ENCODE data around the gene ABI1. TPM values are rescaled to one million over a fixed set of nuclear protein-coding genes. Genes with fewer than 3 reads are reported as not detected.
A peak's percentile ranks its signal among the peaks of the same experiment; 100 is the strongest.

ABI1 gene
- total RNA-seq, 4 donors from 2014 or later = 29.9 to 54.5 (median 47.8) TPM

DNA sequence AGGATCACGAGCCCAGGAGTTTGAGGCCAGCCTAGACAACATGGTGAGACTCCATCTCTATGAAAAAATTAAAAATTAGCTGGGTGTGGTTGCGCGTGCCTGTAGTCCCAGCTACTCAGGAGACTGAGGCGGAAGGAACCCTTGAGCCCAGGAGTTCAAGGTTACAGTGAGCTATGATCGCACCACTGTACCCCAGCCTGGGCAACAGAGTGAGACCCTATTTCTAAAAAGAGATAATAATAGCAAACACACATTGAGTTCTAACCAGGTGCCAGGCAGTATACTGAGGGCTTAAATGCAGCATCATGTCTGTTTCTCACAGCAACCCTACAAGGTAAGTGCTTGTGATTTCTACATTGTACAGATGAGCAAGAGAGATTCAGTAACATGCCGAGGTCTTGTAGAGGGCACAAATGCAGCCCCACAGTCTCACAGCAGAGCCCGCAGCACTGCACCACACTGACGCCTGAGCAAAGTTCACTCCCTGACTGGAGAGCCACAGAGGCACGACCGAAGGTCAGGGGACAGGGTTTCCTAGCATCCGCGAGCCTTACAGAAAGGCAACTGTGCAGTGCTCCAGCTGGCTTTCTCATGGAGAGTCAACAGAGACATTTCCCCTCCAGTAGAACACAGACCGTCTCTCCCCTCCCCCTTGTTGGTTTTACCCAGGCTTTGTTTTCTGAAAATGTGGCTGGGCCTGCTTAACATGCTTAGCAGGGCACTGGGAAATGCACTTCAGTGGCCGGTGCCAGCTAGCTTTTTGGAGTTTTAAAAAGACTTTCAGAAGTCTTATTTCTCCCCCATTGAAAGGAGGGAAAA lies 126.8 kb downstream of the ABI1 start:
- in situ Hi-C loops (cut with MboI; ENCODE audit: low pct_ligation_motif_present in 1 of 4, low pct_unique_long_range_greater_than_20kb in 1 of 4, low sequenced_read_pairs in 3 of 4) = loop anchor here in 2 of 4 donors (5.0 to 25.0 kb wide), 2 partner anchors 128 to 148 kb away; partner anchors contain the start of gene ABI1 (in 1 of the 2)
- no peak for TF ChIP-seq POLR2AphosphoS5 (IDR thresholded peaks at IDR 0.05)
- TF ChIP-seq POLR2A (IDR thresholded peaks at IDR 0.05) = no peak
- TF ChIP-seq, protein P1, sequence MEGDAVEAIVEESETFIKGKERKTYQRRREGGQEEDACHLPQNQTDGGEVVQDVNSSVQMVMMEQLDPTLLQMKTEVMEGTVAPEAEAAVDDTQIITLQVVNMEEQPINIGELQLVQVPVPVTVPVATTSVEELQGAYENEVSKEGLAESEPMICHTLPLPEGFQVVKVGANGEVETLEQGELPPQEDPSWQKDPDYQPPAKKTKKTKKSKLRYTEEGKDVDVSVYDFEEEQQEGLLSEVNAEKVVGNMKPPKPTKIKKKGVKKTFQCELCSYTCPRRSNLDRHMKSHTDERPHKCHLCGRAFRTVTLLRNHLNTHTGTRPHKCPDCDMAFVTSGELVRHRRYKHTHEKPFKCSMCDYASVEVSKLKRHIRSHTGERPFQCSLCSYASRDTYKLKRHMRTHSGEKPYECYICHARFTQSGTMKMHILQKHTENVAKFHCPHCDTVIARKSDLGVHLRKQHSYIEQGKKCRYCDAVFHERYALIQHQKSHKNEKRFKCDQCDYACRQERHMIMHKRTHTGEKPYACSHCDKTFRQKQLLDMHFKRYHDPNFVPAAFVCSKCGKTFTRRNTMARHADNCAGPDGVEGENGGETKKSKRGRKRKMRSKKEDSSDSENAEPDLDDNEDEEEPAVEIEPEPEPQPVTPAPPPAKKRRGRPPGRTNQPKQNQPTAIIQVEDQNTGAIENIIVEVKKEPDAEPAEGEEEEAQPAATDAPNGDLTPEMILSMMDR (IDR thresholded peaks at IDR 0.05) = no peak
- TF ChIP-seq EP300 (IDR thresholded peaks at IDR 0.05; ENCODE audit: low read depth) = no peak
- 69 to 82% methylated on average over 6 to 14 of the region's 14 CpGs for WGBS, 2 donors (ENCODE audit: low coverage in 1 of 2)
- Histone ChIP-seq H3K4me1 (peaks cover 0 to 8% (median 2%) of the 10 kb centered on the region in 4 donors), H3K27ac (no peak overlapping the region), H3K4me3 (no peak overlapping the region), H3K36me3 (peaks cover 0 to 6% (median 0%) of the 10 kb centered on the region in 4 donors), H3K9me3 (no peaks in the 10 kb centered on the region), H3K27me3 (no peaks in the 10 kb centered on the region)
- intact Hi-C loops (cut with DNase I; ENCODE audit: low total_unique reads) = no loop called here
- DNase-seq = peak; percentile 44

- intact Hi-C loops (cut with DNase I; ENCODE audit: low total_unique reads) (no loop called here), in situ Hi-C loops (cut with MboI; ENCODE audit: low pct_ligation_motif_present in 1 of 4, low pct_unique_long_range_greater_than_20kb in 1 of 4, low sequenced_read_pairs in 3 of 4) (loop anchor here in 2 of 4 donors (5.0 to 25.0 kb wide), 2 partner anchors 132 to 152 kb away; partner anchors contain the start of gene ABI1 (in 1 of the 2))
- peaks cover 0 to 17% (median 2%) of the 10 kb centered on the region in 4 donors for H3K36me3 ChIP-seq
- H3K27ac ChIP-seq = no peak overlapping the region
- H3K9me3 ChIP-seq = no peaks in the 10 kb centered on the region
- DNase-seq = no peak
- H3K4me3 ChIP-seq = no peak overlapping the region
- TF ChIP-seq POLR2A (IDR thresholded peaks at IDR 0.05) = no peak
- no peak for TF ChIP-seq EP300 (IDR thresholded peaks at IDR 0.05; ENCODE audit: low read depth)
- no peak for TF ChIP-seq POLR2AphosphoS5 (IDR thresholded peaks at IDR 0.05)
- no peaks in the 10 kb centered on the region for H3K27me3 ChIP-seq
- whole genome bisulfite sequencing, 2 donors (ENCODE audit: low coverage in 1 of 2) = 76 to 81% methylated on average over 2 of the region's 2 CpGs
- peaks cover 0 to 8% (median 1%) of the 10 kb centered on the region in 4 donors for H3K4me1 ChIP-seq
These were observed 130.2 kb downstream of the ABI1 start for GRCh38 chr10:26730552-26730951.

DNA sequence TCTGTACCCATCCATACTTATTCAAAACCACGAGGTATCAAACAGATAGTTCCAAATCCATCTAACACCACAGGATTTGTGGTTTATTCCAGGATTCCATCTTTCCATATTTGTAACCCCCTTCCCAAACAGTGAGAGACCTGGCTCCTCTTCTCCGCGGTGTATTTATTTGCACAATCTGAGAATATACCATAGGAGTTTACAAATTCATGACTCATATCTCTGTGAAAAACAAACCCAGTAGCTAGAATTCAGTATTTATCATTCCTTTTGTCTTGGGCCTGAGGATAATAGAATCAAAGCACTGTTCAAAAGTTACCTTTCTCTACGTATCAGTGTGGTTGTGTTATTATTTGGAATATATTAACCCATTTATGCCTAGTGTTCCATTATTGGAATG lies 131.4 kb downstream of the ABI1 start:
- intact Hi-C loops (cut with DNase I; ENCODE audit: low total_unique reads) = loop anchor here (5.0 kb wide), 1 partner anchor 153 kb away; no protein-coding TSS in a partner anchor
- in situ Hi-C loops (cut with MboI; ENCODE audit: low pct_ligation_motif_present in 1 of 4, low pct_unique_long_range_greater_than_20kb in 1 of 4, low sequenced_read_pairs in 3 of 4) = loop anchor here in 2 of 4 donors (5.0 to 25.0 kb wide), 2 partner anchors 133 to 148 kb away; partner anchors contain the start of gene ABI1 (in 1 of the 2)
- no peaks in the 10 kb centered on the region for H3K27me3 ChIP-seq
- DNase-seq = no peak
- TF ChIP-seq POLR2AphosphoS5 (IDR thresholded peaks at IDR 0.05) (no peak), POLR2A (IDR thresholded peaks at IDR 0.05) (no peak), EP300 (IDR thresholded peaks at IDR 0.05; ENCODE audit: low read depth) (no peak)
- TF ChIP-seq, protein P1 (IDR thresholded peaks at IDR 0.05) = no peak
- no peak overlapping the region for H3K4me3 ChIP-seq
- H3K36me3 ChIP-seq = peaks cover 0 to 22% (median 8%) of the 10 kb centered on the region in 4 donors
- H3K9me3 ChIP-seq = no peaks in the 10 kb centered on the region
- WGBS, 2 donors (ENCODE audit: low coverage in 1 of 2) = 92 to 93% methylated on average over 4 of the region's 4 CpGs
- peaks cover 0 to 7% (median 1%) of the 10 kb centered on the region in 4 donors for H3K4me1 ChIP-seq
- no peak overlapping the region for H3K27ac ChIP-seq

- Histone ChIP-seq H3K27me3 (no peaks in the 10 kb centered on the region), H3K4me1 (peaks cover 0 to 4% (median 1%) of the 10 kb centered on the region in 4 donors), H3K36me3 (peaks cover 0 to 26% (median 9%) of the 10 kb centered on the region in 4 donors), H3K9me3 (no peaks in the 10 kb centered on the region), H3K4me3 (no peak overlapping the region), H3K27ac (no peak overlapping the region)
- DNase-seq = no peak
- in situ Hi-C loops (cut with MboI; ENCODE audit: low pct_ligation_motif_present in 1 of 4, low pct_unique_long_range_greater_than_20kb in 1 of 4, low sequenced_read_pairs in 3 of 4) = loop anchor here in 2 of 4 donors (5.0 to 25.0 kb wide), 2 partner anchors 133 to 148 kb away; partner anchors contain the start of gene ABI1 (in 1 of the 2)
- WGBS, 2 donors (ENCODE audit: low coverage in 1 of 2) = 89 to 92% methylated on average over 7 of the region's 7 CpGs
- TF ChIP-seq, protein P1 (IDR thresholded peaks at IDR 0.05) = no peak
- TF ChIP-seq EP300 (IDR thresholded peaks at IDR 0.05; ENCODE audit: low read depth) (no peak), POLR2A (IDR thresholded peaks at IDR 0.05) (no peak), POLR2AphosphoS5 (IDR thresholded peaks at IDR 0.05) (no peak)
- intact Hi-C loops (cut with DNase I; ENCODE audit: low total_unique reads) = loop anchor here (5.0 kb wide), 1 partner anchor 153 kb away; no protein-coding TSS in a partner anchor
These were observed 131.8 kb downstream of the ABI1 start for GRCh38 chr10:26728957-26729356.

Measured in transverse colon (tissue), 4 donors.